Neural progenitor cell (in vitro differentiated cells): ENCODE data around the gene GRAMD1B.

Source experiments
- EZH2phosphoT487 ChIP-seq: fragments of 200-600 bp; sonication (generic); IDR thresholded peaks from 2 replicates; pipeline ENCODE4 v1.6.1; 2017; ENCODE audit warnings: antibody characterized with exemption
- TF ChIP-seq, protein P1 (sequence below): fragments of 200-600 bp; sonication (generic); IDR thresholded peaks from 2 replicates; pipeline ENCODE4 v1.5.1; 2017; ENCODE audit warnings: antibody characterized with exemption, mild to moderate bottlenecking

DNA sequence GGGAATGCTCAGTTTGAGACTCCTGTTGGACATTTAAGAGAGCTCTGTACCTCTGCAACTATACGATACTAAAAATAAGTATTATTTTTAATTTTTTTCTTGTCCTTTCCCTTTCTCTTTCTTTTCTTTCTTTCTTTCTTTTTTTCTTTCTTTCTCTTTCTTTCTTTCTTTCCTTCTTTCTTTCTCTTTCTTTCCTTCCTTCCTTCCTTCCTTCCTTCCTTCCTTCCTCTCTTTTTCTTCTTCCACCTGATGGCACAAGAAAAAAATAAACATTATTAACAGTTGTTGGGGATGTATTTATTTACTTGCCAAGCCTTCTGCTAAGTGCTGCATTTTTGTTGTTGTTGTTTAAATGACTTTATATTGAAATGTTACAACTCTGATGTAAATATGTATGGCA lies 39.5 kb downstream of the GRAMD1B start:
- TF ChIP-seq, protein P1, sequence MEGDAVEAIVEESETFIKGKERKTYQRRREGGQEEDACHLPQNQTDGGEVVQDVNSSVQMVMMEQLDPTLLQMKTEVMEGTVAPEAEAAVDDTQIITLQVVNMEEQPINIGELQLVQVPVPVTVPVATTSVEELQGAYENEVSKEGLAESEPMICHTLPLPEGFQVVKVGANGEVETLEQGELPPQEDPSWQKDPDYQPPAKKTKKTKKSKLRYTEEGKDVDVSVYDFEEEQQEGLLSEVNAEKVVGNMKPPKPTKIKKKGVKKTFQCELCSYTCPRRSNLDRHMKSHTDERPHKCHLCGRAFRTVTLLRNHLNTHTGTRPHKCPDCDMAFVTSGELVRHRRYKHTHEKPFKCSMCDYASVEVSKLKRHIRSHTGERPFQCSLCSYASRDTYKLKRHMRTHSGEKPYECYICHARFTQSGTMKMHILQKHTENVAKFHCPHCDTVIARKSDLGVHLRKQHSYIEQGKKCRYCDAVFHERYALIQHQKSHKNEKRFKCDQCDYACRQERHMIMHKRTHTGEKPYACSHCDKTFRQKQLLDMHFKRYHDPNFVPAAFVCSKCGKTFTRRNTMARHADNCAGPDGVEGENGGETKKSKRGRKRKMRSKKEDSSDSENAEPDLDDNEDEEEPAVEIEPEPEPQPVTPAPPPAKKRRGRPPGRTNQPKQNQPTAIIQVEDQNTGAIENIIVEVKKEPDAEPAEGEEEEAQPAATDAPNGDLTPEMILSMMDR: no peak
- no peak for TF ChIP-seq EZH2phosphoT487
